SU-DHL-6 (cell line): Measurements from ENCODE around the gene SH3RF3.

ENCODE experiments used
- EZH2phosphoT487 ChIP-seq: fragments of 200-600 bp; sonication (generic), shearing (Covaris generic); conservative IDR thresholded peaks from 2 replicates; pipeline ENCODE4 v1.6.1; 2018; ENCODE audit warnings: mild to moderate bottlenecking, antibody characterized with exemption, low read length, moderate library complexity, mixed read lengths
- TF ChIP-seq, protein P1 (sequence below): fragments of 200-600 bp; sonication (generic); IDR thresholded peaks from one replicate; pipeline ENCODE4 v1.5.1; 2017; ENCODE audit warnings: antibody characterized with exemption, mild to moderate bottlenecking, low read length, moderate library complexity; ENCODE audit not compliant: insufficient read depth, poor library complexity, severe bottlenecking

DNA sequence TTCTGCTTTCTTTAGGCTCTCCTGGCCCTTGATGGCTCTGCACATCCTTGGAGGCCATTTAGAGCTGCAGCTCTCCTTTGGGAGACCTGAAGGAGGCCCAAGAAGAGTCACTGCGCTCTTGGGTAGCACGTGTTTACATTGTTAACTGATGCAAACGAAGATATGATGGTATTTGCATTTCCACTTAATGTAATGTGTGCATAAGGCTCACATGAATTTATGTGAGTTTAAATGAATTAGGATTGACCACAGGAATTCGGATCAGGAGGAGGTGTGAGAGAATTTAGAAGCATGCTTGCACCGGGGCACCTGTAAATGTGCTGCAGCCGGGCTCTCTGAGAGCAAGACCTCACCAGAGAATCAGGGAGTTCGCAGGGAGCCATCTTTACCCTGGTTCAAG, 7.5 kb downstream of the SH3RF3 start:
- TF ChIP-seq, protein P1, sequence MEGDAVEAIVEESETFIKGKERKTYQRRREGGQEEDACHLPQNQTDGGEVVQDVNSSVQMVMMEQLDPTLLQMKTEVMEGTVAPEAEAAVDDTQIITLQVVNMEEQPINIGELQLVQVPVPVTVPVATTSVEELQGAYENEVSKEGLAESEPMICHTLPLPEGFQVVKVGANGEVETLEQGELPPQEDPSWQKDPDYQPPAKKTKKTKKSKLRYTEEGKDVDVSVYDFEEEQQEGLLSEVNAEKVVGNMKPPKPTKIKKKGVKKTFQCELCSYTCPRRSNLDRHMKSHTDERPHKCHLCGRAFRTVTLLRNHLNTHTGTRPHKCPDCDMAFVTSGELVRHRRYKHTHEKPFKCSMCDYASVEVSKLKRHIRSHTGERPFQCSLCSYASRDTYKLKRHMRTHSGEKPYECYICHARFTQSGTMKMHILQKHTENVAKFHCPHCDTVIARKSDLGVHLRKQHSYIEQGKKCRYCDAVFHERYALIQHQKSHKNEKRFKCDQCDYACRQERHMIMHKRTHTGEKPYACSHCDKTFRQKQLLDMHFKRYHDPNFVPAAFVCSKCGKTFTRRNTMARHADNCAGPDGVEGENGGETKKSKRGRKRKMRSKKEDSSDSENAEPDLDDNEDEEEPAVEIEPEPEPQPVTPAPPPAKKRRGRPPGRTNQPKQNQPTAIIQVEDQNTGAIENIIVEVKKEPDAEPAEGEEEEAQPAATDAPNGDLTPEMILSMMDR, result no peak
- no peak for TF ChIP-seq EZH2phosphoT487
